SJCRH30 (cell line): ENCODE data around the gene FAM174C. TPM values are rescaled to one million over a fixed set of nuclear protein-coding genes. Genes with fewer than 3 reads are reported as not detected.
A peak's percentile ranks its signal among the peaks of the same experiment; 100 is the strongest.

ENCODE experiments used
- DNase-seq, 2 experiments: peaks; one replicate each; pipeline ENCODE4 v3.0.0-alpha.2; 2015 to 2020
- H3K27ac ChIP-seq: fragments of 250-450 bp; sonication (Bioruptor Pico); 2 replicates; pipeline ENCODE4 v1.5.1; 2020; ENCODE audit warnings: mild to moderate bottlenecking, moderate library complexity
- H3K27me3 ChIP-seq: fragments of 250-450 bp; sonication (Bioruptor Pico); 2 replicates; pipeline ENCODE4 v1.5.1; 2020; ENCODE audit warnings: mild to moderate bottlenecking, moderate library complexity
- H3K36me3 ChIP-seq: fragments of 250-450 bp; sonication (Bioruptor Pico); 2 replicates; pipeline ENCODE4 v1.5.1; 2020; ENCODE audit warnings: mild to moderate bottlenecking, moderate library complexity
- H3K4me1 ChIP-seq: fragments of 250-450 bp; sonication (Bioruptor Pico); 2 replicates; pipeline ENCODE4 v1.5.1; 2020; ENCODE audit warnings: mild to moderate bottlenecking, moderate library complexity
- H3K4me3 ChIP-seq: fragments of 250-450 bp; sonication (Bioruptor Pico); 2 replicates; pipeline ENCODE4 v1.5.1; 2020; ENCODE audit warnings: mild to moderate bottlenecking, moderate library complexity
- H3K9me3 ChIP-seq: fragments of 250-450 bp; sonication (Bioruptor Pico); replicated peaks from 2 replicates; pipeline ENCODE4 v1.5.1; 2020; ENCODE audit warnings: mild to moderate bottlenecking, moderate library complexity
- total RNA-seq: library from RNA; depleted of rRNA; stranded (reverse); fragments of >200 nt; shearing (Covaris generic); gene quantifications from 2 replicates; pipeline ENCODE4 v1.2.3, GENCODE V29; 2014

FAM174C gene
- total RNA-seq, 1 experiment from 2014 or later, result 25.1 TPM

DNA sequence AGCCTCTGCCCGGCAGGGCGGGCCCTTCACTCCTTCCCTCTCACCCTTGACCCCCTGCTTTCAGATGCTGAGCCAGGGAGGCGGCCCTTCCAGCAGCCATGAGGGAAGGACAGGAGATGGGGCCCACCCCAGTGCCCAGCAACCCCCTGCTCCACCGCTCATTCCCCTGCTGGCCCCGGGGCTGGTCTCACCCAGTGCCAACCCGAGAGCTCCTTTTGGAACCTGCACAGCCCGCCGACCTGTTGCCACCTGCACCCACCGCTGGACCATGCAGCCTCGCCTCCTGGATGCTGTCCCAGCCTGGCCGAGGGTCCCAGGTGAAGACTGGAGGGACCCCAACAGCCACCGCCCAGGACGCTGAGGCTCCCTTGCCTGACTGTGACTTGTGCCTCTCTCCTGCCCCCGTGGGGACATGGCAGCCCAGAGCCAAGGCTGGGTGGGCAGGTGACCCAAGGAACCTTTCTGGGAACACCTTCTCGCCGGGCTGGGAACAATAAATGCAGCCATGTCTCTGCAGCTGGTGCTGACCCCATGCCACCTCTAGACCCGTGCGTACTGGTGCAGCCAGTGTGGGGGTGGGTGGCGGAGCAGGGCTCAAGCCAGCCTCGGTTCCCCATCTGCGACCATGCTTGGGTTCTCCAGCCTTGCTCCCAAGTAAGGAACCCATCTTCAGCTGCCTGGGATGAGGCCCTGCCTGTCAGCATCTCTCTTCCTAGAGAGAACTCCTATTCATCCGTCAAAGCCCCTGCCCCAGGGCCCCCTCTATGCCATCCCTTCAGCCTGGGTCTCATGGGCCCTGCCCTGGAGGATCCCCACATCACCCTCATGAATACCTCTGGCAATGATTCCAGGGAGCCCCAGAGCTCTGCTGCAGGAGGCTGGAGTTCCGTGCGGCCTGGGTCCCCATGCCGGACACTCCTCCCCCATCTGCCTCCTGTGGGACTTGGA is 3.7 kb downstream of the FAM174C start:
- no peak for DNase-seq
- H3K27me3 ChIP-seq, result peaks cover 13% of the 10 kb centered on the region
- H3K36me3 ChIP-seq, result peaks cover 18% of the 10 kb centered on the region
- H3K4me1 ChIP-seq, result no peaks in the 10 kb centered on the region
- no peak overlapping the region for H3K4me3 ChIP-seq
- H3K27ac ChIP-seq, result no peak overlapping the region
- H3K9me3 ChIP-seq, result no peaks in the 10 kb centered on the region

DNA sequence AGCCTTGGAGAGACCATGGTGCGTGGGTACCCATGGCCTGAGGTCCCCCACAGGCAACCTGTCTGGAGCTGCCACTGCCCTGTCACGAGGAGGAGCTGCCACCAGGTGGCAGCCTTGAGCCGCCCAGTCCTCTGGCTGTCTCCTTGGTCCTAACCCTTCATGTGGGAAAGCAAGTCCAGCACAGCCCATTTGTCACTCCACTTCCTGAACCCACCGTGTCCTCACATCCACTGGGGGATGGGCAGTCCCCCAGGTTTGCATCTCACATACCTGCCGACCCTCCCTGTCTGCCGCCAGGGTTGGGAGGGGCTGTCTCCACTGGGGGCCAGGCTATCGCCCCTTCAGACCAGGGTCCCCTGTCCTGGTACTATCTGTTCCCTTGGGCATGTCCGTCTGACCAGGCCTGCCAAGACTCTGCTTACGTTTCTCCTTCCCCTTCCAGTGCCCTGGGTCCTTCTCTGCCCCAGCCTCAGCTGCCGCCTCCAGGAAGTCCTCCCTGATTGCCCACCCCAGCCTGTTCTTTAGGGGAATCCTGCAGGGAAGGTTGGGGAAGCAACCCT is 4.5 kb downstream of the FAM174C start:
- Histone ChIP-seq H3K4me1 (no peaks in the 10 kb centered on the region), H3K4me3 (no peak overlapping the region), H3K36me3 (peaks cover 10% of the 10 kb centered on the region), H3K9me3 (no peaks in the 10 kb centered on the region), H3K27ac (no peak overlapping the region), H3K27me3 (peaks cover 22% of the 10 kb centered on the region)
- DNase-seq, result peak; percentile 79 to 91

- H3K9me3 ChIP-seq, result no peaks in the 10 kb centered on the region
- H3K4me1 ChIP-seq, result no peaks in the 10 kb centered on the region
- peaks cover 27% of the 10 kb centered on the region for H3K27me3 ChIP-seq
- no peak overlapping the region for H3K4me3 ChIP-seq
- no peak for DNase-seq
- H3K36me3 ChIP-seq, result peaks cover 7% of the 10 kb centered on the region; the same call in 1 of the 2 replicates
- no peak overlapping the region for H3K27ac ChIP-seq
Measured at GRCh38 chr19:1280636-1281568, 5.6 kb downstream of the FAM174C start.

GRCh38 chr19:1281569-1282287 is 6.4 kb downstream of the FAM174C start:
- no peak overlapping the region for H3K27ac ChIP-seq
- no peak overlapping the region for H3K4me3 ChIP-seq
- H3K4me1 ChIP-seq, result no peaks in the 10 kb centered on the region
- DNase-seq, result no peak
- no peaks in the 10 kb centered on the region for H3K9me3 ChIP-seq
- H3K36me3 ChIP-seq, result peaks cover 7% of the 10 kb centered on the region; the same call in 1 of the 2 replicates
- H3K27me3 ChIP-seq, result peaks cover 31% of the 10 kb centered on the region

DNA sequence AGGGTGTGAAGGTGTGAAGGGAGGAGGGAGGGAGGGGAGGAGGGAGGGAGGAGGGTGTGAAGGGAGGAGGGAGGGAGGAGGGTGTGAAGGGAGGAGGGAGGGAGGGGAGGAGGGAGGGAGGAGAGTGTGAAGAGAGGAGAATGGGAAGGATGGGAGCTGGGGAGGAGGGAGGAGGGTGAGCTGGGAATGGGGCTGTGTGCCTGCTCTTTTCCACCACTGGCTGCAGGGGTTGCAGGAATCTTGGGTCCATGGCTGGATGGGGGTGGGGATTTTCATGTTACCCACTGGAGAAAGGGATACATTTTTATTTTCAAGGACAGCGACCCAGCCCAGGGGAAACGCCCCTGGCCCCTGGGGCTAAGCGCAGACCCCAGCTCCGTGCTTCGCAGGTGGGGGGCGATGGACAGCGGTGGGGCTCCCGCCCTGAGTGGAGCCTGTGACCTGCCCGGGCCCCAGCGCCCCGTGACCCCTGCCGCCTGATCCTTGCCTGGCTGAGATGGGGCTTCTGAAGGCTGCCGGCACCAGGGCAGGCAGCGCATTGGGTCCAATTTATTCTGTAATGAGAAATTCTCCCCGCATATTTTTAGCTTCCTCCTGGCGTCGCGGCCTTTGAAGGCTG is 7.4 kb downstream of the FAM174C start:
- Histone ChIP-seq H3K27ac (no peak overlapping the region), H3K9me3 (no peaks in the 10 kb centered on the region), H3K4me3 (no peak overlapping the region), H3K4me1 (no peaks in the 10 kb centered on the region), H3K27me3 (peaks cover 38% of the 10 kb centered on the region), H3K36me3 (peaks cover 7% of the 10 kb centered on the region; the same call in 1 of the 2 replicates)
- no peak for DNase-seq

- no peak overlapping the region for H3K4me3 ChIP-seq
- no peak overlapping the region for H3K27ac ChIP-seq
- H3K4me1 ChIP-seq, result no peaks in the 10 kb centered on the region
- H3K9me3 ChIP-seq, result no peaks in the 10 kb centered on the region
- DNase-seq, result no peak
- peaks cover 7% of the 10 kb centered on the region; the same call in 1 of the 2 replicates for H3K36me3 ChIP-seq
- peaks cover 43% of the 10 kb centered on the region for H3K27me3 ChIP-seq
Measured at GRCh38 chr19:1283207-1283916, 8.0 kb downstream of the FAM174C start.

DNA sequence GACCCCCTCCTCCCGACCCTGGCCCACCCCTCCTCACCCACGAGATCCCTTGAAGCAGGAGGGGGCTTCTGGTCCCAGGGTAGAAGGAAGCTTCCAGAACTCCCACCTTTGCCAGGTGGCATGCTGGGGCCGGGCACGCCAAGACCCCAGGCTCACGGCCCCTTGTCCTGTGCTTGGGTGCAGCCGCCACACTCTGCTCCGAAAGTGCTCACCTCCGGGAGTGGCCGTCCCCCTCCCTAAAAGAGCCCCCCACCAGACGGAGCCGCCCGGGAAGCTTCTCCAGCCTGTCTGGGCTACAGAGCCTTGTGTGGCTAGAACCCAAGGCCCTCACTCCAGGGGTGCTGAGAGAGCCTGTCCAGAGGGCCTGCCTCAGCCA is 8.6 kb downstream of the FAM174C start:
- Histone ChIP-seq H3K9me3 (no peaks in the 10 kb centered on the region), H3K36me3 (peaks cover 6% of the 10 kb centered on the region; the same call in 1 of the 2 replicates), H3K4me3 (no peak overlapping the region), H3K4me1 (no peaks in the 10 kb centered on the region), H3K27me3 (peaks cover 46% of the 10 kb centered on the region), H3K27ac (no peak overlapping the region)
- DNase-seq, result no peak

GRCh38 chr19:1284293-1284978 is 9.1 kb downstream of the FAM174C start:
- Histone ChIP-seq H3K27me3 (peaks cover 49% of the 10 kb centered on the region), H3K4me1 (no peaks in the 10 kb centered on the region), H3K27ac (no peak overlapping the region), H3K4me3 (no peak overlapping the region), H3K36me3 (peaks cover 1% of the 10 kb centered on the region; the same call in 1 of the 2 replicates), H3K9me3 (no peaks in the 10 kb centered on the region)
- no peak for DNase-seq

DNA sequence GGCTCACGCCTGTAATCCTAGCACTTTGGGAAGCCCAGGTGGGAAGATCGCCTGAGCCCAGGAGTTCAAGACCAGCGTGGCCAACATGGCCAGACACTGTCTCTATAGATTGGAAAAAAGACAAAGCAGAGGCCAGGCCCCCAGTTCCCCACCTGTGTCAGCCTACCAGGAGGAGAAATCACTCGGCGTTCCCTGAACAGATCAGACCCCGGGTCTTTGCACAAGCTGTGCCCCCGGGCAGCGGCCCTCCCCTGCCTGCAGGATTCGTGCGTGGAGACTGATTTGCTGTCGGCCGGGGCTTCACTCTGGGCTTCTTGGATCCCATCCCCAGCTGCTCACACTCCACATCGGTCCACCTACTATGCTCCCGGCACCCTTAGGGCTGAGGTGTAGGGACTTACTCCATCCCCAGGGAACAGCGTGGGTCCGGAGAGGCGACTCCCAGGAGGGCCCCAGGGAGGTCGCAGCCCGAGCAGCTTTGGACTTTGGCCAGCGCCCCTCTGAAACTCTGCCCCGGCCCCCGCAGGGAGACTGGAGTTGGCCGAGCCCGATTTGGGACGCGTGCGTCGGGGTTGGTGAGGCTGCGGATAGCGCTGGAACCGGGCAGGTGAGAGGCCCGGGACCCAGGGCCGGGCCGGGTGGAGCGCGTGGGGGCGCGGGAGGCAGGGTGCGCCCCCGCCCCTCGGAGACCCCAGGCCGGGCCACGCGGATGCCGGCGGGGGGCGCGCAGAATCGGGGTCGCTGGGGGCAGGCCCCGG is 9.8 kb downstream of the FAM174C start:
- H3K36me3 ChIP-seq, result no peaks in the 10 kb centered on the region
- H3K4me3 ChIP-seq, result 0 out of 2 replicates have a peak overlapping the region, but pooled peaks have one; percentile 7
- H3K4me1 ChIP-seq, result no peaks in the 10 kb centered on the region
- peak in 1 of 2 experiments; percentile 28 for DNase-seq
- no peaks in the 10 kb centered on the region for H3K9me3 ChIP-seq
- H3K27ac ChIP-seq, result no peak overlapping the region
- peaks cover 52% of the 10 kb centered on the region for H3K27me3 ChIP-seq

DNA sequence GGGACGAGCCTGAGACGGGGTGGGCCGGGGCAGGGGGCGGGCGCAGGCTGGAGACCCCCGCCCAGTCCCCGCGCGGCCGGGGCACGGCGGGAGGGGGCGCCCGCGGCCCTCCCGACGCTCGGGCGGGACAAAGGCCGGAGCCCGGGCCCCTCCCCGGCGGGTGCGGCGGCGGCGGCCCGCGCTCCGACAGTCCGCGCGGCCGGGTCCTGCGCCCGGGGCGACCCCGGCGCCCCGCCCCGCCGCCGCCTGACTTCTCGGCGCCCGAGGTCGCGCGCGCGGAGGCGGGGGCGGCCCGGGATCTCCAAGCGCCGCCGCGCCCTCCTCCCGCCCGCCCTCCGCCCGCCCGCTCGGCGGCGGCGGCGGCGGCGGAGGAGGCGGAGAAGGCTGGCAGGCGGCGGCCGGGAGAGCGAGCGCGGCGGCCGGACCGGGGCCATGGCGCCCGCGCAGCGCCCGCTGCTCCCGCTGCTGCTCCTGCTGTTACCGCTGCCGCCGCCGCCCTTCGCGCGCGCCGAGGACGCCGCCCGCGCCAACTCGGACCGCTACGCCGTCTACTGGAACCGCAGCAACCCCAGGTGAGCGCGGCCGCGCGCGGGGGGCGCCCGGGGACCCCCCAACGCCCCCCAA is 10.5 kb downstream of the FAM174C start, which contains the start of gene EFNA2:
Gene EFNA2 (plus strand): TSS at position 137 of the 624 bp plus-strand sequence. CDS start 296 bp downstream, at position 433.
- Histone ChIP-seq H3K27ac (no peak within 1 kb of the TSS), H3K36me3 (no peaks in the 10 kb centered on the region), H3K9me3 (no peaks in the 10 kb centered on the region), H3K27me3 (peaks cover 59% of the 10 kb centered on the region), H3K4me1 (peaks cover 6% of the 10 kb centered on the region), H3K4me3 (peak within 1 kb of the TSS; percentile 40)
- DNase-seq, result peak in 1 of 2 experiments; percentile 16

GRCh38 chr19:1286487-1287353 is 11.4 kb downstream of the FAM174C start:
- DNase-seq, result no peak
- Histone ChIP-seq H3K27me3 (peaks cover 67% of the 10 kb centered on the region), H3K4me3 (peak overlapping the region; percentile 40), H3K27ac (no peak overlapping the region), H3K36me3 (no peaks in the 10 kb centered on the region), H3K4me1 (peaks cover 15% of the 10 kb centered on the region), H3K9me3 (no peaks in the 10 kb centered on the region)
